Measurements from ENCODE around the gene MAST1.
"Not testable (repeated sequence)": the region's sequence is repeated elsewhere in the genome, so short reads cannot be mapped to it uniquely, and the experiment has no call there.

Gene MAST1

DNA sequence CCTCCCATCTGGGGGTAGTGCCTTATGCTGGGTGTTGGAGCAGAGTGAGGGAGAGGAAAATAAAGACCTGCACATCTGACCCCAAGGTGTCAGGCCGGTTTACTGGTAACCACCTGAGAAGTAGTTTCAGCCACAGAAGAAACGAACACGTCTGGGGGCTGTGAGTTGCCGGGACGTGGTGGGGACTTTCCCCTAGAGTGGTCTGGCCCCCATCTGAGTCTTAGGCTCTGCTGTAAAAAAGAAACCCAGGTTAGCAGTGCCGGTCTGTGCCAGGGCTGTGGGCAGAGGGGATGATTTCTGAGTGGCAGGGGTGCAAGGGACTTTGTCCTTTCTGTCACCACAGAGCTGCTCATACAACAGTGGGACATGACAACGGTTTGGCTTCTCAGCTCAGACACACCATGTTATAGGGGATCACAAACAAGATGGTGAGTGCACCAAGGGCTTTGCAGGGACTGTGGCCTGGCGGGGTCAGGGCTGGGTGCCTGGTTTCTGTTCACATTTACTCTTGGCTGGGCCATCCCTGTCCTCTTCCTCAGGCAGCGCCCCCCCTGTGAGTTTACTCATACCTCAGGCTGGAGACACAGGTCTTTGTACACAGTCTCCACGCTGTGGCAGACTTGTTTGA, 61.7 kb downstream of the MAST1 start:
- DNase-seq, result no peak

DNA sequence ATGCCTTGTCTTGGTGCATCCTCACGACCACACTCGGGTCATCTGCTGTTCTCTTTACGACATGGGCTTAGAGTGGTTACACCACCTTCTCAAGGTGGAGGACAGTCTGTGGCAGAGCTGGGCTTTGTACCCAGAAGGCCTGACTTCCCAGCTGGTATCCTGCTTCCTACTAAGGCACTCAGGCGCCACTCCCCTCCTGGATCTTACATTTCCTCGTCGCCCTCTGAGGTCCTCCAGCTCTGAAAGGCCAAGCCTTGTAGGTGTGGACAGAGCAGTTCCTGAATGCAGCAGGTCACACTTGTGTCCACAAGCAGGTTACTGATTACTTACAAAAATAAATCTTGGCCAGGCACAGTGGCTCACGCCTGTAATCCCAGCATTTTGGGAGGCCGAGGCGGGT, 68.9 kb downstream of the MAST1 start:
- no peak for DNase-seq

GRCh38 chr19:12912571-12912970, 74.3 kb downstream of the MAST1 start:
- DNase-seq, result no peak

- no peak for DNase-seq
Observed at GRCh38 chr19:12913011-12913561, 74.8 kb downstream of the MAST1 start.

GRCh38 chr19:12913851-12914690, 75.8 kb downstream of the MAST1 start:
- DNase-seq, result peak; percentile 51

- DNase-seq, result not testable (repeated sequence)
Observed at GRCh38 chr19:12915860-12916259, 77.5 kb downstream of the MAST1 start.

GRCh38 chr19:12918253-12918652, 79.9 kb downstream of the MAST1 start:
- DNase-seq, result no peak

DNA sequence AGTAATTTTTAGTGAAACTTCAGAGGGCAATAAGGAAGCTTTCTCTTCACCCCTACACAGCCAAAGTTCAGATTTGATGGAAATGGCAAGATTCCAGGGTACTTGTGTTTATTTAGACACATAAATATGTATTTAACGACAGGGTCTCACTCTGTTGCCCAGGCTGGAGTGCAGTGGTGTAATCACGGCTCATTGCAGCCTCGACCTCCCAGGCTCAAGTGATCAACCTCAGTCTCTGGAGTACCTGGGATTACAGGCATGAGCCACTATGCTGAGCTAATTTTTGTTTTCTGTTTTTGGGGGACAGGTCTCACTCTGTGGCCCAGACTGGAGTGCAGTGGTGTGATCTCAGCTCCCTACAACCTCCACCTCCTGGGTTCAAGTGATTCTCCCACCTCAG, 82.7 kb downstream of the MAST1 start:
- DNase-seq, result no peak

- no peak for DNase-seq
Observed at GRCh38 chr19:12922959-12923358, 84.6 kb downstream of the MAST1 start.

Data from stimulated activated CD4-positive, alpha-beta T cell treated with anti-CD3 and anti-CD28 coated beads, Interleukin-1b, Interleukin-23, amount 100 ng/mL, for 48 hours (primary cell).